Stimulated activated memory B cell treated with anti-CD40 and anti-IgM and Interleukin-4, amounts not matched to agents 10 μg/mL and 1 μg/mL and 100 μg/mL, for 72 hours (primary cell): ENCODE results near the gene KLHL28.
A peak's percentile ranks its signal among the peaks of the same experiment; 100 is the strongest.

Source experiments
- ATAC-seq: fragments of 150-1000 bp; cut with Tn5 transposase; 2 replicates; pipeline ENCODE4 v1.10.0; 2021
- H3K27ac Mint-ChIP-seq: one replicate; pipeline ENCODE4 v1.8.0; 2022; ENCODE audit warnings: mild to moderate bottlenecking, mixed read lengths
- H3K27me3 Mint-ChIP-seq: one replicate; pipeline ENCODE4 v1.8.0; 2022; ENCODE audit warnings: mixed read lengths
- H3K36me3 Mint-ChIP-seq: one replicate; pipeline ENCODE4 v1.8.0; 2022; ENCODE audit warnings: mixed read lengths
- H3K4me1 Mint-ChIP-seq: one replicate; pipeline ENCODE4 v1.8.0; 2022; ENCODE audit warnings: mixed read lengths
- H3K4me3 Mint-ChIP-seq: one replicate; pipeline ENCODE4 v1.8.0; 2022; ENCODE audit warnings: mild to moderate bottlenecking, moderate library complexity, mixed read lengths
- H3K9me3 Mint-ChIP-seq: one replicate; pipeline ENCODE4 v1.8.0; 2022; ENCODE audit warnings: mixed read lengths

The KLHL28 gene

GRCh38 chr14:44942436-44942835, 19.3 kb downstream of the KLHL28 start:
- no peak for ATAC-seq
- Mint-ChIP-seq H3K4me3 (no peak overlapping the region), H3K9me3 (peaks cover 11% of the 10 kb centered on the region), H3K27me3 (no peaks in the 10 kb centered on the region), H3K36me3 (peaks cover 80% of the 10 kb centered on the region), H3K27ac (peak overlapping the region; percentile 18), H3K4me1 (peaks cover 39% of the 10 kb centered on the region)

GRCh38 chr14:44941591-44941990, 20.2 kb downstream of the KLHL28 start:
- Mint-ChIP-seq H3K4me3 (no peak overlapping the region), H3K9me3 (peaks cover 8% of the 10 kb centered on the region), H3K27ac (no peak overlapping the region), H3K27me3 (no peaks in the 10 kb centered on the region), H3K4me1 (peaks cover 36% of the 10 kb centered on the region), H3K36me3 (peaks cover 76% of the 10 kb centered on the region)
- ATAC-seq, result no peak

GRCh38 chr14:44940944-44941343, 20.8 kb downstream of the KLHL28 start:
- Mint-ChIP-seq H3K36me3 (peaks cover 81% of the 10 kb centered on the region), H3K27me3 (no peaks in the 10 kb centered on the region), H3K4me1 (peaks cover 42% of the 10 kb centered on the region), H3K9me3 (peaks cover 8% of the 10 kb centered on the region), H3K4me3 (no peak overlapping the region), H3K27ac (no peak overlapping the region)
- ATAC-seq, result no peak

GRCh38 chr14:44940211-44940610, 21.5 kb downstream of the KLHL28 start:
- no peak overlapping the region for H3K27ac Mint-ChIP-seq
- no peaks in the 10 kb centered on the region for H3K27me3 Mint-ChIP-seq
- H3K36me3 Mint-ChIP-seq, result peaks cover 79% of the 10 kb centered on the region
- peaks cover 44% of the 10 kb centered on the region for H3K4me1 Mint-ChIP-seq
- no peak overlapping the region for H3K4me3 Mint-ChIP-seq
- H3K9me3 Mint-ChIP-seq, result peaks cover 8% of the 10 kb centered on the region
- no peak for ATAC-seq

- H3K27me3 Mint-ChIP-seq, result no peaks in the 10 kb centered on the region
- H3K36me3 Mint-ChIP-seq, result peaks cover 79% of the 10 kb centered on the region
- H3K9me3 Mint-ChIP-seq, result peaks cover 8% of the 10 kb centered on the region
- no peak overlapping the region for H3K4me3 Mint-ChIP-seq
- H3K27ac Mint-ChIP-seq, result no peak overlapping the region
- peaks cover 43% of the 10 kb centered on the region for H3K4me1 Mint-ChIP-seq
- no peak for ATAC-seq
Observed at GRCh38 chr14:44937547-44937946, 24.2 kb downstream of the KLHL28 start.

GRCh38 chr14:44935155-44935554, 26.6 kb downstream of the KLHL28 start:
- Mint-ChIP-seq H3K4me3 (no peak overlapping the region), H3K36me3 (peaks cover 64% of the 10 kb centered on the region), H3K4me1 (peaks cover 21% of the 10 kb centered on the region), H3K27ac (no peak overlapping the region), H3K9me3 (peaks cover 3% of the 10 kb centered on the region), H3K27me3 (no peaks in the 10 kb centered on the region)
- ATAC-seq, result no peak

- no peak for ATAC-seq
- Mint-ChIP-seq H3K4me1 (no peaks in the 10 kb centered on the region), H3K27ac (no peak overlapping the region), H3K9me3 (no peaks in the 10 kb centered on the region), H3K27me3 (no peaks in the 10 kb centered on the region), H3K36me3 (peaks cover 14% of the 10 kb centered on the region), H3K4me3 (no peak overlapping the region)
Observed at GRCh38 chr14:44928793-44929192, 33.0 kb downstream of the KLHL28 start.

- Mint-ChIP-seq H3K36me3 (no peaks in the 10 kb centered on the region), H3K4me1 (no peaks in the 10 kb centered on the region), H3K27me3 (peaks cover 25% of the 10 kb centered on the region), H3K9me3 (no peaks in the 10 kb centered on the region), H3K4me3 (no peak overlapping the region), H3K27ac (no peak overlapping the region)
- ATAC-seq, result no peak
Observed at GRCh38 chr14:44914849-44915248, 46.9 kb downstream of the KLHL28 start.

GRCh38 chr14:44912041-44912869, 49.5 kb downstream of the KLHL28 start:
- no peak overlapping the region for H3K4me3 Mint-ChIP-seq
- H3K4me1 Mint-ChIP-seq, result no peaks in the 10 kb centered on the region
- peak; percentile 31 for ATAC-seq
- no peaks in the 10 kb centered on the region for H3K9me3 Mint-ChIP-seq
- H3K27me3 Mint-ChIP-seq, result peaks cover 31% of the 10 kb centered on the region
- no peaks in the 10 kb centered on the region for H3K36me3 Mint-ChIP-seq
- H3K27ac Mint-ChIP-seq, result no peak overlapping the region

GRCh38 chr14:44910821-44911220, 50.9 kb downstream of the KLHL28 start:
- Mint-ChIP-seq H3K27me3 (peaks cover 31% of the 10 kb centered on the region), H3K4me1 (no peaks in the 10 kb centered on the region), H3K27ac (no peak overlapping the region), H3K9me3 (no peaks in the 10 kb centered on the region), H3K36me3 (no peaks in the 10 kb centered on the region), H3K4me3 (no peak overlapping the region)
- ATAC-seq, result no peak

GRCh38 chr14:44901696-44902095, 60.1 kb downstream of the KLHL28 start:
- Mint-ChIP-seq H3K27ac (no peak overlapping the region), H3K9me3 (no peaks in the 10 kb centered on the region), H3K4me1 (peaks cover 15% of the 10 kb centered on the region), H3K4me3 (no peak overlapping the region), H3K36me3 (no peaks in the 10 kb centered on the region), H3K27me3 (no peaks in the 10 kb centered on the region)
- ATAC-seq, result no peak

- H3K9me3 Mint-ChIP-seq, result no peaks in the 10 kb centered on the region
- no peaks in the 10 kb centered on the region for H3K36me3 Mint-ChIP-seq
- no peaks in the 10 kb centered on the region for H3K27me3 Mint-ChIP-seq
- peaks cover 15% of the 10 kb centered on the region for H3K4me1 Mint-ChIP-seq
- peak overlapping the region; percentile 95 for H3K4me3 Mint-ChIP-seq
- no peak for ATAC-seq
- peak overlapping the region; percentile 90 for H3K27ac Mint-ChIP-seq
Observed at GRCh38 chr14:44898551-44898950, 63.2 kb downstream of the KLHL28 start.

GRCh38 chr14:44897845-44898151, 63.9 kb downstream of the KLHL28 start:
- Mint-ChIP-seq H3K4me3 (peak overlapping the region; percentile 95), H3K4me1 (peaks cover 15% of the 10 kb centered on the region), H3K36me3 (no peaks in the 10 kb centered on the region), H3K27me3 (no peaks in the 10 kb centered on the region), H3K9me3 (no peaks in the 10 kb centered on the region), H3K27ac (peak overlapping the region; percentile 90)
- ATAC-seq, result no peak

GRCh38 chr14:44897041-44897844, 64.5 kb downstream of the KLHL28 start:
- no peaks in the 10 kb centered on the region for H3K36me3 Mint-ChIP-seq
- H3K9me3 Mint-ChIP-seq, result no peaks in the 10 kb centered on the region
- no peaks in the 10 kb centered on the region for H3K27me3 Mint-ChIP-seq

GRCh38 chr14:44896275-44897040, 65.3 kb downstream of the KLHL28 start:
- Mint-ChIP-seq H3K27me3 (no peaks in the 10 kb centered on the region), H3K9me3 (no peaks in the 10 kb centered on the region), H3K36me3 (no peaks in the 10 kb centered on the region), H3K4me3 (peak overlapping the region; percentile 95), H3K4me1 (peaks cover 15% of the 10 kb centered on the region), H3K27ac (peak overlapping the region; percentile 90)
- no peak for ATAC-seq

More at GRCh38 chr14:44897041-44897844, 64.5 kb downstream of the KLHL28 start:
- Mint-ChIP-seq H3K4me1 (peaks cover 15% of the 10 kb centered on the region), H3K4me3 (peak overlapping the region; percentile 95), H3K27ac (peak overlapping the region; percentile 90)
- peak; percentile 99 for ATAC-seq
